ENCODE data around the gene MRPL34.

DNA sequence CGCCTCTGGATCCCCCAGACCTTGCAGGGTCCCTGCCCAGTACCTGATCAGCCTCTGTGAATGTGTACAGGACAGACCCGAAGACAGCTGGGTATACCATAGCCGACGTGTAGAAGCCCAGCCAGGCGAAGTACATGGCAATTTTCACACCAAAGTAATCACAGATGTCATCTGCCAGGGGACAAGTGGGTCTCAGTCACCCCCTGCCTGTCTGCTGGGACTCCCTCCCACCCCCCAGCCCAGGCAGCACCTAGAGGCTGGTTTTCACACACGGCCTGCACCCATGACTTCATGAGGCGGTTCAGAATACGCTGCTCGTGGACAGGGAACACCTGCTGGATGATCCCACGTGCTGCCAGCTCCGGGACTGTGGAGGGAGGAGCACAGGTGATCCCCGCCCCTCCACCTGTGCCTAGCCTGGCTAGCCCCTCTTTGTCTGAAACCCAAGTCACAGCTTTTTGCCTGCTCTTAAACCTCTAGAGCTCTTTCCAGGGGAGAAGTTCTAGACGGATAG is 25.4 kb downstream of the MRPL34 start:
- TF ChIP-seq, protein P1, sequence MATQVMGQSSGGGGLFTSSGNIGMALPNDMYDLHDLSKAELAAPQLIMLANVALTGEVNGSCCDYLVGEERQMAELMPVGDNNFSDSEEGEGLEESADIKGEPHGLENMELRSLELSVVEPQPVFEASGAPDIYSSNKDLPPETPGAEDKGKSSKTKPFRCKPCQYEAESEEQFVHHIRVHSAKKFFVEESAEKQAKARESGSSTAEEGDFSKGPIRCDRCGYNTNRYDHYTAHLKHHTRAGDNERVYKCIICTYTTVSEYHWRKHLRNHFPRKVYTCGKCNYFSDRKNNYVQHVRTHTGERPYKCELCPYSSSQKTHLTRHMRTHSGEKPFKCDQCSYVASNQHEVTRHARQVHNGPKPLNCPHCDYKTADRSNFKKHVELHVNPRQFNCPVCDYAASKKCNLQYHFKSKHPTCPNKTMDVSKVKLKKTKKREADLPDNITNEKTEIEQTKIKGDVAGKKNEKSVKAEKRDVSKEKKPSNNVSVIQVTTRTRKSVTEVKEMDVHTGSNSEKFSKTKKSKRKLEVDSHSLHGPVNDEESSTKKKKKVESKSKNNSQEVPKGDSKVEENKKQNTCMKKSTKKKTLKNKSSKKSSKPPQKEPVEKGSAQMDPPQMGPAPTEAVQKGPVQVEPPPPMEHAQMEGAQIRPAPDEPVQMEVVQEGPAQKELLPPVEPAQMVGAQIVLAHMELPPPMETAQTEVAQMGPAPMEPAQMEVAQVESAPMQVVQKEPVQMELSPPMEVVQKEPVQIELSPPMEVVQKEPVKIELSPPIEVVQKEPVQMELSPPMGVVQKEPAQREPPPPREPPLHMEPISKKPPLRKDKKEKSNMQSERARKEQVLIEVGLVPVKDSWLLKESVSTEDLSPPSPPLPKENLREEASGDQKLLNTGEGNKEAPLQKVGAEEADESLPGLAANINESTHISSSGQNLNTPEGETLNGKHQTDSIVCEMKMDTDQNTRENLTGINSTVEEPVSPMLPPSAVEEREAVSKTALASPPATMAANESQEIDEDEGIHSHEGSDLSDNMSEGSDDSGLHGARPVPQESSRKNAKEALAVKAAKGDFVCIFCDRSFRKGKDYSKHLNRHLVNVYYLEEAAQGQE (IDR thresholded peaks at IDR 0.05; ENCODE audit: insufficient read depth in 1 of 2, low read depth in 2 of 2, low read length in 2 of 2) = no peak
- TF ChIP-seq POLR2AphosphoS5 (IDR thresholded peaks at IDR 0.05; ENCODE audit: low read depth, low read length) = no peak

All from PFSK-1 (cell line).